Esophagus (tissue), 2 donors: Measurements from ENCODE around the gene LYRM2. TPM values are rescaled to one million over a fixed set of nuclear protein-coding genes. Genes with fewer than 3 reads are reported as not detected.

ENCODE experiments used
- H3K27ac ChIP-seq, 2 donors: one replicate each; pipeline ENCODE4 v1.5.1; 2013; ENCODE audit warnings: low read depth in 2 of 2, mild to moderate bottlenecking in 2 of 2, inconsistent platforms in 1 of 2, low read length in 1 of 2, moderate library complexity in 1 of 2
- H3K27me3 ChIP-seq, 2 donors: one replicate each; pipeline ENCODE4 v1.6.1; 2013; ENCODE audit warnings: low read length in 2 of 2, control low read depth in 1 of 2, mild to moderate bottlenecking in 1 of 2; ENCODE audit not compliant: insufficient read depth in 2 of 2, control insufficient read depth in 1 of 2
- H3K36me3 ChIP-seq, 2 donors: one replicate each; pipeline ENCODE4 v1.6.1; 2013; ENCODE audit warnings: low read length in 1 of 2; ENCODE audit not compliant: control insufficient read depth in 2 of 2, insufficient read depth in 2 of 2
- H3K4me1 ChIP-seq, 2 donors: one replicate each; pipeline ENCODE4 v1.6.1; 2013; ENCODE audit warnings: low read length in 1 of 2; ENCODE audit not compliant: control insufficient read depth in 2 of 2, insufficient read depth in 2 of 2
- H3K4me3 ChIP-seq, 2 donors: one replicate each; pipeline ENCODE4 v1.5.1; 2013; ENCODE audit warnings: low read length in 2 of 2, mild to moderate bottlenecking in 2 of 2, low read depth in 1 of 2, moderate library complexity in 1 of 2
- H3K9me3 ChIP-seq, 2 donors: one replicate each; pipeline ENCODE4 v1.6.1; 2013; ENCODE audit warnings: mild to moderate bottlenecking in 2 of 2, low read depth in 1 of 2, low read length in 1 of 2, moderate library complexity in 1 of 2; ENCODE audit not compliant: control insufficient read depth in 2 of 2, insufficient read depth in 1 of 2
- WGBS, 2 donors: extraction: QIAGEN DNeasy Blood & Tissue Kit; methylation state at CpG; one replicate each; pipeline ENCODE4 v1.1.7; 2013; 5-methylcytosine and 5-hydroxymethylcytosine counted together
- polyA plus RNA-seq, 2 donors: library from polyadenylated mRNA; stranded (reverse); fragments of 200-250 nt; gene quantifications; one replicate each; pipeline ENCODE4 v1.2.3, GENCODE V29; 2013
- donor health status: healthy with polysubstance abuse.
- donor health status: Bipolar disorder and iron deficiency.

LYRM2 gene
- polyA plus RNA-seq, 2 donors, result 8.7 to 16.2 TPM

- no peaks in the 10 kb centered on the region for H3K9me3 ChIP-seq
- H3K36me3 ChIP-seq, result peaks cover 0 to 3% of the 10 kb centered on the region in 2 donors
- H3K27me3 ChIP-seq, result no peaks in the 10 kb centered on the region
- H3K4me1 ChIP-seq, result no peaks in the 10 kb centered on the region
- H3K4me3 ChIP-seq, result no peak overlapping the region
- WGBS, 2 donors, result 89 to 90% methylated on average over 5 of the region's 5 CpGs
- H3K27ac ChIP-seq, result no peak overlapping the region
Measured at GRCh38 chr6:89604653-89605052, 33.9 kb downstream of the LYRM2 start.

- Histone ChIP-seq H3K4me3 (no peak overlapping the region), H3K27ac (no peak overlapping the region), H3K4me1 (no peaks in the 10 kb centered on the region), H3K9me3 (no peaks in the 10 kb centered on the region), H3K36me3 (peaks cover 0 to 3% of the 10 kb centered on the region in 2 donors), H3K27me3 (no peaks in the 10 kb centered on the region)
- WGBS, 2 donors, result 94 to 96% methylated on average over 6 of the region's 6 CpGs
Measured at GRCh38 chr6:89602166-89602565, 36.4 kb downstream of the LYRM2 start.

GRCh38 chr6:89599727-89600126, 38.8 kb downstream of the LYRM2 start:
- no peaks in the 10 kb centered on the region for H3K36me3 ChIP-seq

GRCh38 chr6:89597988-89598387, 40.6 kb downstream of the LYRM2 start:
- H3K27me3 ChIP-seq, result no peaks in the 10 kb centered on the region
- whole genome bisulfite sequencing, 2 donors, result 23 to 41% methylated on average over 3 of the region's 3 CpGs
- H3K9me3 ChIP-seq, result no peaks in the 10 kb centered on the region
- H3K4me3 ChIP-seq, result no peak overlapping the region
- H3K27ac ChIP-seq, result no peak overlapping the region
- no peaks in the 10 kb centered on the region for H3K4me1 ChIP-seq
- no peaks in the 10 kb centered on the region for H3K36me3 ChIP-seq

More at GRCh38 chr6:89599727-89600126, 38.8 kb downstream of the LYRM2 start:
- H3K4me3 ChIP-seq, result no peak overlapping the region
- no peaks in the 10 kb centered on the region for H3K4me1 ChIP-seq
- H3K27ac ChIP-seq, result no peak overlapping the region
- no peaks in the 10 kb centered on the region for H3K9me3 ChIP-seq
- WGBS, 2 donors, result 78 to 80% methylated on average over 7 of the region's 7 CpGs
- H3K27me3 ChIP-seq, result no peaks in the 10 kb centered on the region

- H3K4me1 ChIP-seq, result no peaks in the 10 kb centered on the region
- no peak overlapping the region for H3K27ac ChIP-seq
- no peaks in the 10 kb centered on the region for H3K36me3 ChIP-seq
- no peak overlapping the region for H3K4me3 ChIP-seq
- no peaks in the 10 kb centered on the region for H3K9me3 ChIP-seq
- no peaks in the 10 kb centered on the region for H3K27me3 ChIP-seq
- WGBS, 2 donors, result 54 to 64% methylated on average over 2 of the region's 2 CpGs
Measured at GRCh38 chr6:89597372-89597771, 41.2 kb downstream of the LYRM2 start.

- Histone ChIP-seq H3K27ac (no peak overlapping the region), H3K9me3 (no peaks in the 10 kb centered on the region), H3K4me1 (no peaks in the 10 kb centered on the region), H3K36me3 (no peaks in the 10 kb centered on the region), H3K27me3 (no peaks in the 10 kb centered on the region), H3K4me3 (no peak overlapping the region)
- WGBS, 2 donors, result 76 to 93% methylated on average over 1 of the region's 1 CpG
Measured at GRCh38 chr6:89596484-89596883, 42.1 kb downstream of the LYRM2 start.

GRCh38 chr6:89596056-89596455, 42.5 kb downstream of the LYRM2 start:
- no peaks in the 10 kb centered on the region for H3K27me3 ChIP-seq
- no peaks in the 10 kb centered on the region for H3K4me1 ChIP-seq

GRCh38 chr6:89591745-89592144, 46.8 kb downstream of the LYRM2 start:
- H3K27me3 ChIP-seq, result no peaks in the 10 kb centered on the region
- H3K4me1 ChIP-seq, result no peaks in the 10 kb centered on the region
- no peak overlapping the region for H3K4me3 ChIP-seq
- WGBS, 2 donors, result 89 to 92% methylated on average over 4 of the region's 4 CpGs
- no peaks in the 10 kb centered on the region for H3K36me3 ChIP-seq
- no peaks in the 10 kb centered on the region for H3K9me3 ChIP-seq
- H3K27ac ChIP-seq, result no peak overlapping the region

More at GRCh38 chr6:89596056-89596455, 42.5 kb downstream of the LYRM2 start:
- Histone ChIP-seq H3K27ac (no peak overlapping the region), H3K4me3 (no peak overlapping the region), H3K9me3 (no peaks in the 10 kb centered on the region), H3K36me3 (no peaks in the 10 kb centered on the region)
- WGBS, 2 donors, result 80 to 82% methylated on average over 2 of the region's 2 CpGs

- no peaks in the 10 kb centered on the region for H3K4me1 ChIP-seq
- H3K27me3 ChIP-seq, result no peaks in the 10 kb centered on the region
- 73 to 84% methylated on average over 2 of the region's 2 CpGs for WGBS, 2 donors
- H3K9me3 ChIP-seq, result no peaks in the 10 kb centered on the region
- H3K36me3 ChIP-seq, result no peaks in the 10 kb centered on the region
- no peak overlapping the region for H3K27ac ChIP-seq
- no peak overlapping the region for H3K4me3 ChIP-seq
Measured at GRCh38 chr6:89590133-89590532, 48.4 kb downstream of the LYRM2 start.

GRCh38 chr6:89589297-89590025, 49.1 kb downstream of the LYRM2 start:
- no peak overlapping the region for H3K27ac ChIP-seq
- no peak overlapping the region for H3K4me3 ChIP-seq
- H3K27me3 ChIP-seq, result no peaks in the 10 kb centered on the region
- no peaks in the 10 kb centered on the region for H3K4me1 ChIP-seq
- 82 to 85% methylated on average over 7 of the region's 7 CpGs for WGBS, 2 donors
- no peaks in the 10 kb centered on the region for H3K36me3 ChIP-seq
- no peaks in the 10 kb centered on the region for H3K9me3 ChIP-seq
